H1 (cell line): Measurements from ENCODE around the gene CLBA1. TPM values are rescaled to one million over a fixed set of nuclear protein-coding genes. Genes with fewer than 3 reads are reported as not detected.

ENCODE experiments used
- ASH2L ChIP-seq: fragments of 200-600, 300-600 bp; sonication (generic); IDR thresholded peaks from one replicate; pipeline ENCODE4 v1.7.1; 2017; ENCODE audit warnings: low read length
- BRCA1 ChIP-seq: IDR thresholded peaks from 2 replicates; pipeline ENCODE4 v1.6.1; 2012; ENCODE audit warnings: low read depth, low read length, improper control_type of control experiment
- HDAC2 ChIP-seq, 2 experiments: fragments of 300-600 bp in 1 of 2; sonication (generic) in 1 of 2; IDR thresholded peaks; 2 replicates each; pipeline ENCODE4 v1.6.1; 2011 to 2012; ENCODE audit warnings: low read depth in 2 of 2, low read length in 2 of 2, mild to moderate bottlenecking in 2 of 2, moderate library complexity in 2 of 2, borderline replicate concordance in 1 of 2, inconsistent platforms in 1 of 2
- KDM5A ChIP-seq: fragments of 200-600 bp; IDR thresholded peaks from 2 replicates; pipeline ENCODE4 v1.7.1; 2012; ENCODE audit warnings: mild to moderate bottlenecking, low read length, inconsistent platforms, mixed read lengths
- POLR2A ChIP-seq, 2 experiments: IDR thresholded peaks; 1 replicate in 1 of 2; 2 replicates in 1 of 2; pipeline ENCODE4 v1.6.1; 2011; ENCODE audit warnings: low read depth in 2 of 2, low read length in 2 of 2, mild to moderate bottlenecking in 2 of 2; ENCODE audit errors: control extremely low read depth in 1 of 2
- RNF2 ChIP-seq: fragments of 200-900, 300-1000 bp; sonication (generic); IDR thresholded peaks from 2 replicates; pipeline ENCODE4 v1.7.1; 2016; ENCODE audit warnings: borderline replicate concordance, low read depth, mild to moderate bottlenecking, antibody characterized with exemption, low read length; ENCODE audit not compliant: poor library complexity, severe bottlenecking; ENCODE audit errors: missing control alignments
- SIN3A ChIP-seq, 2 experiments: IDR thresholded peaks in 1 of 2; conservative IDR thresholded peaks in 1 of 2; 2 replicates each; pipeline ENCODE4 v1.6.1; 2011 to 2012; ENCODE audit warnings: low read length in 2 of 2, improper control_type of control experiment in 1 of 2, low read depth in 1 of 2, mild to moderate bottlenecking in 1 of 2
- SP1 ChIP-seq: IDR thresholded peaks from 2 replicates; pipeline ENCODE4 v1.6.1; 2011; ENCODE audit warnings: low read depth, low read length
- TAF1 ChIP-seq: IDR thresholded peaks from 2 replicates; pipeline ENCODE4 v1.6.1; 2011; ENCODE audit warnings: mild to moderate bottlenecking, low read depth, low read length
- polyA plus RNA-seq, 7 experiments: library from polyadenylated mRNA; depleted of rRNA in 3 of 7; stranded (reverse) in 5 of 7; unstranded in 2 of 7; fragments of >200 nt in 5 of 7; fragments of 200-250 nt in 2 of 7; gene quantifications; 1 replicate in 5 of 7; 2 replicates in 1 of 7; 4 replicates in 1 of 7; pipeline versions ENCODE4 v1.2.1 to v1.2.3, GENCODE V29; 2011 to 2013; ENCODE audit warnings: missing spikeins in 2 of 7, mixed read lengths in 2 of 7
- total RNA-seq: library from RNA; stranded (reverse); fragmentation: NEBNext Ultra II Directional; extraction: Animal tissue kit (Norgen Biotek cat#: 25700); gene quantifications from 2 replicates; pipeline ENCODE4 v1.2.1, GENCODE V29; 2021
- TF ChIP-seq, protein P1 (sequence below): IDR thresholded peaks from 2 replicates; pipeline ENCODE4 v1.6.1; 2011; ENCODE audit warnings: low read depth, mild to moderate bottlenecking, low read length; ENCODE audit not compliant: insufficient read depth

Gene CLBA1
- total and polyA plus RNA-seq, 2 of the 8 experiments (the other 6 are each of a cell fraction or from before 2014, with no cell fraction given): 1.6 to 2.4 TPM

DNA sequence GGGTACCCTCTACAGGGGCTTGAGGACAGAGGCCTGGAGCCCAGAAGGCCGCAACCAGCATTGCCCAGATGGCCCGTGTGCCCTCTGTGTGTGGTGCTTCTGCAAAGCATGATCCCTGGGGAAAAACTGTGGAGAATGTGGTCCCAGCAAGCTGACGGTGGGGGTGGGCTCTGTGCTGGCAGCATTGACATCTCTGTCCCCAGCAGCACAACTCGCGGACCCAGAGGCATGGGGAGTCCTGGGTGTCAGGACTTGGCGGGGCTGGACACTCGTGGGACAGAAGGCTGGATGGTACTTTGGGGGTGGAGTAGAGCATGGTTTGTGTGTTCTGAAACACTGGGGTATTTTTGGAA, 4.3 kb downstream of the CLBA1 start (continued):
- TF ChIP-seq RNF2 (no peak), TAF1 (no peak), ASH2L (no peak), BRCA1 (no peak), SP1 (no peak), SIN3A (conservative IDR thresholded peaks at IDR 0.05 in 1 of 2, IDR thresholded peaks at IDR 0.05 in 1 of 2; ENCODE audit: low read depth in 1 of 2, low read length in 2 of 2) (no peak), KDM5A (no peak), HDAC2 (IDR thresholded peaks at IDR 0.05; ENCODE audit: borderline replicate concordance in 1 of 2, low read depth in 2 of 2, low read length in 2 of 2) (no peak), POLR2A (IDR thresholded peaks at IDR 0.05; ENCODE audit: control extremely low read depth in 1 of 2, low read depth in 2 of 2, low read length in 2 of 2) (no peak)
- TF ChIP-seq, protein P1, sequence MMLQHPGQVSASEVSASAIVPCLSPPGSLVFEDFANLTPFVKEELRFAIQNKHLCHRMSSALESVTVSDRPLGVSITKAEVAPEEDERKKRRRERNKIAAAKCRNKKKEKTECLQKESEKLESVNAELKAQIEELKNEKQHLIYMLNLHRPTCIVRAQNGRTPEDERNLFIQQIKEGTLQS: no peak
- TF ChIP-seq, all 59 proteins: peak for 0
